MCF 10A (cell line): ENCODE measurements around the gene SETX. TPM values are rescaled to one million over a fixed set of nuclear protein-coding genes. Genes with fewer than 3 reads are reported as not detected.

Experiments used
- BruUV-seq: library from RNA; stranded (reverse); fragments of 400-500 nt; replicated peaks from 2 replicates; lab custom pipeline; 2021; lab: Mats Ljungman, UMichigan
- CTCF ChIA-PET: fragments of 300-600 bp; sonication (Branson Sonifier 250); formaldehyde crosslinking; extraction: SDS; loops from one replicate; lab custom pipeline; 2021; ENCODE audit warnings: antibody characterized with exemption, inconsistent platforms; lab: Yijun Ruan, JAX
- POLR2A ChIA-PET: fragments of 300-600, 350-650 bp; sonication (Branson Sonifier 250); formaldehyde crosslinking; extraction: SDS; loops from one replicate; lab custom pipeline; 2020; ENCODE audit warnings: antibody characterized with exemption, inconsistent platforms; lab: Yijun Ruan, JAX
- DNase-seq: peaks from one replicate; pipeline ENCODE4 v3.0.0-alpha.2; 2018; ENCODE audit not compliant: unreplicated experiment
- H3K27ac Mint-ChIP-seq: one replicate; pipeline ENCODE4 v1.8.0; 2022; ENCODE audit warnings: mild to moderate bottlenecking, low read depth, mixed read lengths; ENCODE audit not compliant: unreplicated experiment
- H3K27me3 Mint-ChIP-seq: one replicate; pipeline ENCODE4 v1.8.0; 2022; ENCODE audit warnings: mixed read lengths; ENCODE audit not compliant: insufficient read depth, unreplicated experiment
- H3K36me3 Mint-ChIP-seq: one replicate; pipeline ENCODE4 v1.8.0; 2022; ENCODE audit warnings: mild to moderate bottlenecking, moderate library complexity, mixed read lengths; ENCODE audit not compliant: insufficient read depth, unreplicated experiment
- H3K4me1 Mint-ChIP-seq: one replicate; pipeline ENCODE4 v1.8.0; 2022; ENCODE audit warnings: mixed read lengths; ENCODE audit not compliant: insufficient read depth, unreplicated experiment
- H3K4me3 Mint-ChIP-seq: one replicate; pipeline ENCODE4 v1.8.0; 2022; ENCODE audit warnings: mild to moderate bottlenecking, moderate library complexity, mixed read lengths; ENCODE audit not compliant: unreplicated experiment
- H3K9me3 Mint-ChIP-seq: one replicate; pipeline ENCODE4 v1.8.0; 2022; ENCODE audit warnings: mixed read lengths; ENCODE audit not compliant: unreplicated experiment
- intact Hi-C: fragments of 100-400 bp; cut with micrococcal nuclease; formaldehyde crosslinking; loops from 2 replicates; pipeline ENCODE4 v1.14.1; 2022
- total RNA-seq: library from RNA; stranded (reverse); gene quantifications from 2 replicates; pipeline ENCODE4 v1.2.3, GENCODE V29; 2022
- TF ChIP-seq, protein P1 (sequence below): fragments of 200-600 bp; IDR thresholded peaks from one replicate; pipeline ENCODE4 v1.8.0; 2022; ENCODE audit warnings: antibody characterized with exemption, mild to moderate bottlenecking; ENCODE audit not compliant: unreplicated experiment

Gene SETX
- total RNA-seq, 1 experiment from 2014 or later, result 41.1 TPM

DNA sequence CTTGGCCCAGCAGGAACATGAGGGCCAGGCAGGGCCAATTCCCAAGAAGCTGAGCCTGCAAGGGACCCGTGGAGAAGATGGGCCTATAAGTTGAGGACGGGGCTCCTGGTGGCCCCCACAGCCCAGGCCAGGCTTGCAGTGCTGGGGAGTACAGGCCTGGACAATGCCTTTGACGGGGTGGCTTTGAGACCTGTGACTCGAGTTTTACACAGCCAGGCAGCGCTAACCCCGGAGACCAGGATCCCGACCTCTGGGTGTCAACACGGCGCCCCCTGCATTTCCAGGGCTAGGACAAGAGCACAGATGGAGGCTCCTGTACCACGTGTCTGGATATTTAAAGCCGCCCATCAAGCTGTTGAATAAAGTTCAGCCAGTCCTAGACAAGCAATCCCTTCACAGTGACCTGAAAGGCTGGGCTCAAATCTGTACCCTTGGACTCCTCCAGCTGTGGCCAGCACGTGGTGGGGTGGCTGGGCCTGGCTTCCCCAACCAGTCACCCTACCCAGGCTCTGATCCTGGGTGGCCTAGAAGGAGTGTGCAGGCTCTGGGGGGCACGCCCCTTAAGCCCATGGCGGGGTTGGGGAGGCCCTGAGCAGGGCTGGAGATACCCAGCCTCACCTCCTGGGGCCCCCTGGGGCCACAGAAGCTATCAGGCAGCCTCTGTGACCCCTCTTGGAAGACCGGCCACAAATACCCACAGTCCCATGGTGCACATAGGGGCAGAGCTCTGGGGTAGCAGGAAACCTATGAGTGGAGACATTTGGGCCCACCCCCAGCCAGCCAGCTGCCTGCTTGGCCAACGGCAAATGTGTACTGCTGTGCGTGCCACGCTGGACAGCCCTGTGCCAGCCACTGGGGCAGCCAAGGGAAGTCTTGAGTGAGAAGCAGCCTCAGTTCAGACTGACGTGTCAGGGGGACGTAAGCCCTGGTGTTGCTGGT lies 104.2 kb downstream of the SETX start:
- POLR2A ChIA-PET, result no interaction called here

GRCh38 chr9:132249690-132250089 lies 105.1 kb downstream of the SETX start:
- no peak overlapping the region for H3K4me3 Mint-ChIP-seq
- BruUV-seq, result no TSS peak
- ChIA-PET CTCF (interaction anchor here (1.5 to 5.0 kb wide), 3 partner anchors 10 to 492 kb away, joined by 4 to 42 read pairs (median 10); no protein-coding TSS in a partner anchor), POLR2A (no interaction called here)
- intact Hi-C loops, result loop anchor here (5.0 kb wide), 1 partner anchor 82 kb away; no protein-coding TSS in a partner anchor
- no peaks in the 10 kb centered on the region for H3K4me1 Mint-ChIP-seq
- H3K9me3 Mint-ChIP-seq, result no peaks in the 10 kb centered on the region
- H3K27ac Mint-ChIP-seq, result no peak overlapping the region
- no peaks in the 10 kb centered on the region for H3K27me3 Mint-ChIP-seq
- H3K36me3 Mint-ChIP-seq, result no peaks in the 10 kb centered on the region
- TF ChIP-seq, protein P1, sequence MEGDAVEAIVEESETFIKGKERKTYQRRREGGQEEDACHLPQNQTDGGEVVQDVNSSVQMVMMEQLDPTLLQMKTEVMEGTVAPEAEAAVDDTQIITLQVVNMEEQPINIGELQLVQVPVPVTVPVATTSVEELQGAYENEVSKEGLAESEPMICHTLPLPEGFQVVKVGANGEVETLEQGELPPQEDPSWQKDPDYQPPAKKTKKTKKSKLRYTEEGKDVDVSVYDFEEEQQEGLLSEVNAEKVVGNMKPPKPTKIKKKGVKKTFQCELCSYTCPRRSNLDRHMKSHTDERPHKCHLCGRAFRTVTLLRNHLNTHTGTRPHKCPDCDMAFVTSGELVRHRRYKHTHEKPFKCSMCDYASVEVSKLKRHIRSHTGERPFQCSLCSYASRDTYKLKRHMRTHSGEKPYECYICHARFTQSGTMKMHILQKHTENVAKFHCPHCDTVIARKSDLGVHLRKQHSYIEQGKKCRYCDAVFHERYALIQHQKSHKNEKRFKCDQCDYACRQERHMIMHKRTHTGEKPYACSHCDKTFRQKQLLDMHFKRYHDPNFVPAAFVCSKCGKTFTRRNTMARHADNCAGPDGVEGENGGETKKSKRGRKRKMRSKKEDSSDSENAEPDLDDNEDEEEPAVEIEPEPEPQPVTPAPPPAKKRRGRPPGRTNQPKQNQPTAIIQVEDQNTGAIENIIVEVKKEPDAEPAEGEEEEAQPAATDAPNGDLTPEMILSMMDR, result no peak
- DNase-seq, result no peak

More for the DNA sequence above, 104.2 kb downstream of the SETX start:
- no peak overlapping the region for H3K27ac Mint-ChIP-seq
- intact Hi-C loops, result loop anchor here (5.0 kb wide), 1 partner anchor 83 kb away; no protein-coding TSS in a partner anchor
- H3K9me3 Mint-ChIP-seq, result no peaks in the 10 kb centered on the region
- H3K27me3 Mint-ChIP-seq, result no peaks in the 10 kb centered on the region
- TF ChIP-seq, protein P1, result no peak
- no peaks in the 10 kb centered on the region for H3K4me1 Mint-ChIP-seq
- no peaks in the 10 kb centered on the region for H3K36me3 Mint-ChIP-seq
- no peak overlapping the region for H3K4me3 Mint-ChIP-seq
- DNase-seq, result no peak
- BruUV-seq, result no TSS peak
- CTCF ChIA-PET, result interaction anchor here (0.6 to 5.0 kb wide), 7 partner anchors 9 to 493 kb away, joined by 3 to 42 read pairs (median 4); no protein-coding TSS in a partner anchor

DNA sequence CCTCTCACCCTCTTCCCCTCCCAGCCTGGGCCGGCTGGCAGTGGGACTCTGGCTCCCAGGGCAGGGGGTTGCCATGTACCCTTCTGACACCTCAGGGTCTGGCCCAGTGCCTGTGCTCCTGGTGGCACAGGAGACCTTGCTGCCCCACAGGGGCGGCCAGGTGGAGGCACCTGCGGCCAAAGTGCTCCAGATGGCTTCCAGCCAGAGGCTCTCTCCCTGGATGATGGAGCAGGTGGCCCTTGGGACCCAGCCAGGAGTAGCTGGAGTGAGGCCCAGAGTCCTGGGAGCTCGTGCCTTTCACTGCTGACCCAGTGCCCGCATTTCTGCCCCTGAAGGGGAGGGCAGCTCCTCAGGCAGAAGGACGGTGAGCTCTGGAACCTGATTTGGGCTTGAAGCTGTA lies 105.7 kb downstream of the SETX start:
- no peak overlapping the region for H3K4me3 Mint-ChIP-seq
- no peaks in the 10 kb centered on the region for H3K36me3 Mint-ChIP-seq
- intact Hi-C loops, result no loop called here
- ChIA-PET CTCF (interaction anchor here (0.6 to 5.0 kb wide), 4 partner anchors 10 to 492 kb away, joined by 4 to 42 read pairs (median 7); no protein-coding TSS in a partner anchor), POLR2A (no interaction called here)
- BruUV-seq, result no TSS peak
- peaks cover 2% of the 10 kb centered on the region for H3K27me3 Mint-ChIP-seq
- H3K9me3 Mint-ChIP-seq, result no peaks in the 10 kb centered on the region
- TF ChIP-seq, protein P1, result no peak
- DNase-seq, result peak; percentile 36
- H3K4me1 Mint-ChIP-seq, result no peaks in the 10 kb centered on the region
- H3K27ac Mint-ChIP-seq, result no peak overlapping the region

- POLR2A ChIA-PET, result no interaction called here
- Mint-ChIP-seq H3K27me3 (peaks cover 12% of the 10 kb centered on the region), H3K9me3 (no peaks in the 10 kb centered on the region), H3K4me3 (no peak overlapping the region), H3K36me3 (no peaks in the 10 kb centered on the region), H3K4me1 (no peaks in the 10 kb centered on the region), H3K27ac (no peak overlapping the region)
- no peak for DNase-seq
- BruUV-seq, result no TSS peak
- CTCF ChIA-PET, result interaction anchor here (0.7 to 3.0 kb wide), 4 partner anchors 9 to 485 kb away, joined by 3 to 15 read pairs (median 6); no protein-coding TSS in a partner anchor
- TF ChIP-seq, protein P1, result no peak
- intact Hi-C loops, result no loop called here
These were observed 106.8 kb downstream of the SETX start for GRCh38 chr9:132247942-132248341.
